Smooth muscle cell (in vitro differentiated cells): Measurements from ENCODE around the gene SLC37A1. TPM values are rescaled to one million over a fixed set of nuclear protein-coding genes. Genes with fewer than 3 reads are reported as not detected.

Source experiments
- DNase-seq: peaks from one replicate; lab custom pipeline; 2025; ENCODE audit not compliant: unreplicated experiment; lab: John Stamatoyannopoulos, UW
- H2AFZ ChIP-seq: fragments of 200-600 bp; sonication (generic); 2 replicates; pipeline ENCODE4 v1.6.0; 2016; ENCODE audit warnings: antibody characterized with exemption, low read depth, mild to moderate bottlenecking
- H3F3A ChIP-seq: fragments of 200-600 bp; sonication (generic); 2 replicates; pipeline ENCODE4 v1.6.0; 2017; ENCODE audit warnings: antibody characterized with exemption, low read depth
- H3K27ac ChIP-seq: fragments of 200-600 bp; sonication (generic); 2 replicates; pipeline ENCODE4 v1.5.1; 2016; ENCODE audit warnings: low read depth, mild to moderate bottlenecking
- H3K27me3 ChIP-seq: fragments of 200-600 bp; sonication (generic); 2 replicates; pipeline ENCODE4 v1.6.1; 2016; ENCODE audit warnings: low read depth, mild to moderate bottlenecking
- H3K36me3 ChIP-seq: fragments of 200-600 bp; sonication (generic); 2 replicates; pipeline ENCODE4 v1.5.1; 2016; ENCODE audit warnings: low read depth
- H3K4me1 ChIP-seq: fragments of 200-600 bp; sonication (generic); 2 replicates; pipeline ENCODE4 v1.5.1; 2016; ENCODE audit warnings: low read depth
- H3K4me2 ChIP-seq: fragments of 200-600 bp; sonication (generic); 2 replicates; pipeline ENCODE4 v1.6.0; 2016; ENCODE audit warnings: mild to moderate bottlenecking
- H3K4me3 ChIP-seq: fragments of 200-600 bp; sonication (generic); 2 replicates; pipeline ENCODE4 v1.5.1; 2016; ENCODE audit warnings: mild to moderate bottlenecking
- H3K79me2 ChIP-seq: fragments of 200-600 bp; sonication (generic); 2 replicates; pipeline ENCODE4 v1.6.0; 2016; ENCODE audit warnings: low read depth, mild to moderate bottlenecking
- H3K9ac ChIP-seq: fragments of 200-600 bp; sonication (generic); 2 replicates; pipeline ENCODE4 v1.6.0; 2016; ENCODE audit warnings: low read depth
- H3K9me3 ChIP-seq: fragments of 200-600 bp; sonication (generic); replicated peaks from 2 replicates; pipeline ENCODE4 v1.5.1; 2016; ENCODE audit warnings: low read depth
- H4K20me1 ChIP-seq: fragments of 200-600 bp; sonication (generic); 2 replicates; pipeline ENCODE4 v1.6.0; 2016; ENCODE audit warnings: low read depth
- CTCF ChIP-seq: fragments of 200-600 bp; sonication (generic); IDR thresholded peaks from 2 replicates; pipeline ENCODE4 v1.5.1; 2017; ENCODE audit warnings: borderline replicate concordance, mild to moderate bottlenecking, antibody characterized with exemption; ENCODE audit not compliant: insufficient read depth, poor library complexity, severe bottlenecking
- WGBS: methylation state at CpG from one replicate; pipeline ENCODE4 v1.1.7; 2016; ENCODE audit warnings: low lambda C conversion rate; 5-methylcytosine and 5-hydroxymethylcytosine counted together
- polyA plus RNA-seq: library from polyadenylated mRNA; unstranded; fragments of >200 nt; fragmentation: Nextera tagmentation; extraction: Ambion mirVana; gene quantifications from 2 replicates; pipeline ENCODE4 v1.2.1, GENCODE V29; 2016
- total RNA-seq: library from RNA; depleted of rRNA; stranded (reverse); fragments of >200 nt; gene quantifications from 2 replicates; pipeline ENCODE4 v1.2.3, GENCODE V29; 2014

The SLC37A1 gene
- total and polyA plus RNA-seq, 2 experiments from 2014 or later = 15.0 to 18.0 TPM

GRCh38 chr21:42630626-42631025 lies 117.0 kb downstream of the SLC37A1 start:
- Histone ChIP-seq H3K79me2 (no peaks in the 10 kb centered on the region), H3K27ac (no peak overlapping the region), H3K27me3 (peaks cover 11% of the 10 kb centered on the region), H3K4me2 (no peak overlapping the region), H4K20me1 (no peaks in the 10 kb centered on the region), H3K4me1 (no peaks in the 10 kb centered on the region), H3K9me3 (no peaks in the 10 kb centered on the region), H3K36me3 (no peaks in the 10 kb centered on the region), H3F3A (no peaks in the 10 kb centered on the region), H3K9ac (no peak overlapping the region), H2AFZ (no peak overlapping the region), H3K4me3 (no peak overlapping the region)
- no peak for DNase-seq
- TF ChIP-seq CTCF = no peak
- WGBS = 83% methylated on average over 9 of the region's 9 CpGs

Other genes with a start within 250 kb of the SLC37A1 start
- not detected in 2 replicates for gene TFF3, start 198.4 kb upstream of the SLC37A1 start, total RNA-seq
- 0.31 and 0.51 TPM in 2 replicates for gene TFF3, start 198.4 kb upstream of the SLC37A1 start, polyA plus RNA-seq
- gene TFF2, start 162.9 kb upstream of the SLC37A1 start, total RNA-seq = not detected in 2 replicates
- gene TFF2, start 162.9 kb upstream of the SLC37A1 start, polyA plus RNA-seq = not detected in 2 replicates
- 3.3 and 7.9 TPM in 2 replicates for gene TFF1, start 147.3 kb upstream of the SLC37A1 start, total RNA-seq
- gene TFF1, start 147.3 kb upstream of the SLC37A1 start, polyA plus RNA-seq = 8.1 and 8.6 TPM in 2 replicates
- 0.09 TPM in 1 of 2 replicates, not detected in the other for gene TMPRSS3, start 117.8 kb upstream of the SLC37A1 start, total RNA-seq
- not detected in 2 replicates for gene TMPRSS3, start 117.8 kb upstream of the SLC37A1 start, polyA plus RNA-seq
- not detected in 2 replicates for gene UBASH3A, start 110.0 kb upstream of the SLC37A1 start, total RNA-seq
- gene UBASH3A, start 110.0 kb upstream of the SLC37A1 start, polyA plus RNA-seq = 0.22 TPM in 1 of 2 replicates, not detected in the other
- gene RSPH1, start 17.6 kb upstream of the SLC37A1 start, total RNA-seq = 0.13 TPM in 1 of 2 replicates, not detected in the other
- gene RSPH1, start 17.6 kb upstream of the SLC37A1 start, polyA plus RNA-seq = 0.16 TPM in 1 of 2 replicates, not detected in the other
- gene PDE9A, start 139.8 kb downstream of the SLC37A1 start, total RNA-seq = 9.6 and 12.3 TPM in 2 replicates
- gene PDE9A, start 139.8 kb downstream of the SLC37A1 start, polyA plus RNA-seq = 4.3 and 7.3 TPM in 2 replicates